Putamen (tissue), 1 donor: ENCODE measurements around the gene SLC6A7.

Experiments used
- DNase-seq: peaks from one replicate; pipeline ENCODE4 v3.0.0-alpha.2; 2016; ENCODE audit warnings: low spot score

The SLC6A7 gene

DNA sequence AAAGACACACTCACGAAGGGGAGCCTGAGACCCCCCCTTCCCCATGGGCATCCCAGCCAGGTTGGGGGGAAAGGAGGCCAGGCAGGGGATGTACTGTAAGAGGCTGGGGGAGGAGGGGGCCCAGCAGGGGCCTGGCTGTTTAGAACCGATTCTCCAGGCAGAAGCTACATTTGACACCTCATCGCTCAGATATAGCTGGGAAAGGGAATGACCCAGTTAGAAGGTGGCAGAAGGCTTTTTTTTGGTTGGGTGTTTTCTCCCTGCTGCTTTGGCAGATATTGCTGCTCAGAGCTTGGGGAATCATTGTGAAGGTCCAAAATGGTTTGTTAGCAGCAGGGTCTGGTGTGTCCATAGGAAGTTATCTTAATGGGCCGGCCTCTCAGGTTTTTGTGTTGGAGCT is 17.3 kb upstream of the SLC6A7 start:
- DNase-seq = no peak

DNA sequence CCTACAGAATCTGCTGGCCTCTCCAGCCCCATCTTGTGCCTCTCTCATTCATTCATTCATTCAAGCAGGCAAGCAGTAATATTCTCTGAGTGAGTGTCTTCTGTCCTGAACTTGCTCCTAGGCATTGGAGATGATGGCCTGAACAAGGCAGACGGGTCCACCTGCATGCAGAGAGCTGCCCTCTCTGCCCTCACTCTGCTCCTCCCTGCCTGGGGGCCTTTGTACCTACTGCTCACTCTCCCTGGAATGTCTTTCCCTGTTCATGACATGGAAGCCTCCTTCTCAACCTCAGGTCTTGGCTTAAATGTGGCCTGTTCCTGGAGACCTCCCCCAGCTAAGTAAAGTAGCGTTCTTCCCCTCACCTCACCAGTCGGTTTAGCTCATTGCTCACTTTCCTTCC is 16.7 kb upstream of the SLC6A7 start:
- DNase-seq = no peak

DNA sequence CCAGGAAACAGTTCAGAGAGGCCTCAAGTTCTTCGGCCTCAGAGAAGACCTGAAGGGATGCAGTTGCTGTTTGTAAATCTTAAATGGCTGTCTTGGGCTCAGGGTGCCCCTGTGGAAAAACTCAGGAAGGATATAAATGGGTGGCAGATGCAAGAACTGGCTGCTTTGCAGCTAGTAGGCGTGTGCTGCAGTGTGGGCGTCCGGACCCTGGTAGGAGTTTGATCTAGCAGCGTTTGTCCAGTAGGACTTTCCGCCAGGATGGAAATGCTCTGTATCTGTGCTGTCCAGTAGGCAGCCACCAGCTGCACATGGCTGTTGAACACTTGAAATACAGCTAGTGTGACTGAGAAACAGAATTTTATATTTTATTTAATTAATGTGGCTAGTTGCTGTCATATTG is 15.6 kb upstream of the SLC6A7 start:
- no peak for DNase-seq

DNA sequence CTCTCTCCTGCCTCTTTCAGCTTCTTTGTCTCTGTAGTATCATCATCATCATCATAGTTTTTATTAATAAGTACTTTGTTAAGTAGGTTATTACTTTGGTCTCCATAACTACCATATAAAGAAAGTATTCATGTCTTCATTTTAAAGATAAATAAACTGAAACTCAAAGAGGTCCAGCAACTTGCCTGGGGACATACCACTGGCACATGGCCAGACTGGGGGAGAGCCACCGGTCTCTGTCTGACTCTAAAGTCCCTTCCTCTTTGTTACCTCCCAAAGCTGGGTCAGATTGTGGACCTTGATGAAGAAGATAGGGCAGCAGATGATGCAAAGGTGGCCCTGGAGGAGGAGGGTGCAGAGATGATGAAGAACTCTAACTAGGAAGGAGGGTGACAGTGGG is 14.8 kb upstream of the SLC6A7 start:
- DNase-seq = no peak

DNA sequence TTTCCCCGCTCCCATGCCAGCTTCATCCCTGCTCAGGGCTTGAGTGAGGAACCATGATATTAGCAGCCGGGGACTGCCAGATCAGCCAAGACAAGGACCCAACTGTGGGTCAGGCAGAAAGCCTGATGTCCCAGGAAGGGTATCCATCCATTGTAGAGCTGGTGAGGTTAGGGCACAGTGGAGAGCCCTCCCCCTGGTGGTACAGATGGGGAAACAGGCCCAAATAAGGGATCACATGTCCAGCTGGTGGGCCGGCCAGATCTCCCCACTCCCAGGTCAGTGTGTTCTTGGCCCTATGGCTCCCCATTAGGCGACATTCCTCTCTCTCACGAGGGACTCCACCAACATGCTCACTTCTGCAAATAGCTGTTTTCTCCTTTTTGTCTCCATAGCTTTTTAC is 14.3 kb upstream of the SLC6A7 start:
- DNase-seq = no peak

DNA sequence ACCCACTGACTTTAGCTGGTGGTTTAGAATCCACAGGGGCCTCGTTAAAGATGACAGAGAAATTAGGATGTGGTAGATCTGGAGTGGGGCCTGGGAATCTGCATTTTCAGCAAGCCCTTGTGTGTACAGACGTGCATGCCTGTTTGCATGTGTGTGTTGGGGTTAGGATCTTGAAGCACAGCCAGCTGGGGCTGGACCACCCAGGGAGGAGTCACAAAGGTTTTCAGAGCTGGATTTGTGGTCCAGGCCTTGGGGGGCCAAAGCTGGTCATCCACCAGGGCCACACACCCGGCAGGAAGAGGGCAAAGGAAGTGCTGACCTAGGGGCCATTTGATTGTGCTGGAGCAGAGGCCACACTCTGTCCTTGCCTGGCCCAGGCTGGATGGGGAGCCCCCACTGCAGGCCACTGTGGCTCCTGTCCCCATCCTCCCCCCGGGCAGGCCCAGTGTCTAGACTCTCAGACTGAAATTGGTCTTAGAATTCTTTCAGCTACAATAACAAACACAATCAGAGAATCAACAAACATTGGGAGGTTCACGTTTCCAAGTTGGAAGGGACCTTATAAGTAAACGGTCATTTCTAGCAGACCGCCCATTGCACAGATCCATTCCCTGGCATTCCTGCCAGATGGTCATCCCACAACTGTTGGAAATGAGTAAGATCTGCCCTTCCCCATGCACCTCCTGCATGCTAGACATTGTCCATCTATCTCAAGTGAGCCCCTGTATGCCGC is 13.0 kb upstream of the SLC6A7 start:
- DNase-seq = no peak

DNA sequence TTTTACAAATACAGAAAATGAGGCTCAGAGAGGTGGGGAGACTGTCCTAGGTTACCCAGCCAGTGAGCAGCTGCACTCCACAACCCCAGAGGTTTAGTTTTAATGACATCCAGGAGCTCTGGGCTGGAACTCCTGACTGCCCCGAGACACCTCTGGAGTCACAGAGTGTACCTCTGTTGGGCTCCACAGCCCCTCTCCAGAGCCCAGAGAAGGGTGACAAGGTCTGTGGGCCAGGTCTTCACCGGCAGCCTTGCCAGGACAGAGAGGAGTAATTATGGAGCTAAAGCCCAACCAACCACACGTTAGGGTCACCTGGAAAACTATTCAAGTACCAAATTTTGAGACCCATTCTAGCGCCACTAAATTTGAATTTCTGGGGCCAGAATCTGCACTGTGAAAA is 12.1 kb upstream of the SLC6A7 start:
- no peak for DNase-seq

DNA sequence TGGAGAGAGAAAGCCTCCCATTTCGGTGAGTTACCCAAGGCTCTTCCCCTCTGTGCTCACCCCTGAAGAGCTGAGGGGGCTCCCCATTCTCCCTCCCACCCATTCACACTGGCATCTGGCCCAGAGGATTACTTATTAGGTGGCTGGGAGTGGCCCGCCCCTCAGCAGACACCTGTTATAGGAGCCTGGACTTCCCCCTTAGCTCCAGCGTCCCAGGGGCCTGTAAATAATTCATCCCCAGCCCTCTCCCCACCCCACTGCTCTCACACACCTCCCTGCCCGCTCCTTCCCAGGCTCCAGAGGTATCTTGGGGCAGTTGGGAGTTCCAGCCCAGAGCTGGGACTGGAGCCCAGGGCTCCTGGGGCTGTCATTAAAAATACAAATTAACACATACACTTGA is 11.6 kb upstream of the SLC6A7 start:
- no peak for DNase-seq

DNA sequence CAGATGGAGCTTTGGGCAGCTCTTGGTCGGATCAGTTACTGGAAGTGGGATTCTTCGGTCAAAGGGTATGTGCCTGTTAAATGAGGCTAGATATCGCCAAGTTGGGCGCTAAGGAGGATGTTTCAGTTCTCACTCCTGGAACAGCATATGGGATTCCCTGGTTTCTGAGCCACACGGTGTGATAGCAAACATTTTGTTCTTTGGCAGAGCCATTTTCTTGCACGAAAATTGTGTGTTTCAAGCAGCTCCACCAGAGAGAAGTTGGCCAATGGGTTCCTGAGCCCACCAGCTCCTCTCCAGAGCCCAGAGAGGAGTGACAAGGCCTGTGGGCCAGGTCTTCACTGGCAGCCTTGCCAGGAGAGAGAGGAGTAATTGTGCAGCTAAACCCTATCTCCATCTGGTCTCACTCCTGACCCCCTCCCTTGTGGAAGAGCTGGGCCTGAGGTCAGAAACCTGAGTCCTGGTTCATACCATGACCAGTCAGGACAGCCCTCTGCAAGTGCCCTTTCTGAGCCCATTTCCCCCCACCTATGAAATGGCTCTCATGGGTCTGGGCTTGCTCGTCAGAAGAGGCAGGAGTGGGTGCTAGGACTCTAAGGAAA is 10.7 kb upstream of the SLC6A7 start:
- DNase-seq = no peak

DNA sequence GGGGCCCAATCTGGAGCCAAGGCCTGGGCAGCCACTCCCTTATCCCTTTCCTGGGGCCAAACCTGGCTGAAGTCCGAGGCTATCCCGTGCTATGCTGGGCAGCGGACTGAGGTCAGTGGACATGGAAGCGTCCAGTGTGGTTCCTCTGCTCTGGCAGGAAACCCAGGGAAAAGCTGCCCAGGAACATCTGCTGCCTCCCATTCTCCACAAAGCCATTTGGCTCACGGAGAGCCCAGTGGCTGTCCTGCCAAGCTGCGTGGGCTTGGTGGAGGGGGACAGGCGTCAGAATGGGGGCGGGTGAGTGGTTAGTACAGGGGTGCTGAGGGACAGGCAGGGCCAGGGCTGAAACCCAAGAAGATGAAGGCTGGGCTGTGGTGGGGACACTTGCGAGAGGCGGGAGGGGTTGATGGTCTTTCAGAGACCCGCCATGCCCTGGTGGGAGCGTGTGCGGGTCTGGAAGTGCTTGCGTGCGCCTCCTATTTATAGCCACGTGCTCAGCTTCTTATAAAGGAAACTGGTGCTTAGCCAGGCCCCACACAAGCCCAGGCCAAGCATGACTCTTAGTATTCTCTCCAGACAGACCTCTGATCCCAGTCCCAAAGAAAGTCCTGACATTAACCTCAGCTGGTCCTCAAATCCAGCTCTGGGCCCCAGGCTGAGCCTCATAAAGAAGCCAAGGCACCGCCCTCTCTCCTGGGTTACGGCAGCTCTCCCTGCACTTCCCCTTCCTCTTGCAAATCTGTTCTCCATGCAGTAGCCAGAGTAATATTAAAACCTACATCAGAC is 9.4 kb upstream of the SLC6A7 start:
- DNase-seq = peak; percentile 77

DNA sequence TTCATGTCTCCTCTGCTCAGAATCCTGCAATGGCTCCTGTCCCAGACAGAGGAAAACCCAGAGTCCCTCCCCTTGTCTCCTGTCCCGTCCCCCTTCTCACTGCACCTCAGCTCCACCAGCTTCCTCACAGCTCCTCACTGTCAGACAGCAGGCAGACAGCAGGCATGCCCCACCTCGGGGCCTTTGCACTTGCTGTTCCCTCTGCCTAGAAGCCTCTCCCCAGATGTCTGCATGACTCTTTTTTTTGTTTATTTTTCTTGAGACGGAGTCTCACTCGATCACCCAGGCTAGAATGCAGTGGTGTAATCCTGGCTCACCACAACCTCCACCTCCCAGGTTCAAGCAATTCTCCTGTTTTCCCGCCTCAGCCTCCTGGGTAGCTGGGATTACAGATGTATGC is 8.8 kb upstream of the SLC6A7 start:
- DNase-seq = no peak

DNA sequence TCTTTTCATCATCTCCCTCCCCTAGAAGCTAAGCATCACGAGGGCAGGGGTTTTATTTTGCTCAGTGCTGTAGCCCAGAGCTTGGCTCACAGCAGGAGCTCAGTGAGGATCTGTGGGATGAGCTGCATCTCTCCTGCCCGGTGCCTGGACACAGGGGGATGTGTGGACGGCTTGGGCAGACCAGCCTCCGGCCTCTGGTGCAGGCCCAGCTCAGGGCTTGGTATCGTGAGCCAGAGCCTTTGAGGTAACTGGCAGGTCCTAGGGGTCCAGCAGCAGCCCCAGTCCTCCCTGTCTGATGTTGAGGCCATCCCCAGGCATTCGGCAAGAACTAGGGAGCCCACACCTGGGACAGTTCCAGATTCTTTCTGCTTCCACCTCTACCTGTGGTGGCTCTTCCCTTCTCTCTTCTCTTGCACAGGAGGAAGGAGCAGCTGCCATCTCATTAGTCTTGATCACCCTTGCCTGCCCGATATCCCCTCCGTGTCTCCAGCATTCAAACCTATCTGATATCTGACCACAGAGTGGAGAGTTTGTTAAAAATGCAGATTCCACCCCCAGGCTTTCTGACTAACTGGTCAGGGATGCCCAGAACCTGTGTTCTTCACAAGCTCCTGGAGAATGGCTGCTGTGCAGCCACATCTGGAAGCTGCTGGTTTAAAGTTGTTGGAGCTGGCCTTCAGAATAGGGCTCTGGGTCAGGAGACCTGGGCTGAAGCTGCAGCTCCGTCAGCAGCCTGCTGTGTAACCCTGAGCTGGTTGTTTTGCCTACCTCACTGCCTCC is 7.9 kb upstream of the SLC6A7 start:
- DNase-seq = no peak

DNA sequence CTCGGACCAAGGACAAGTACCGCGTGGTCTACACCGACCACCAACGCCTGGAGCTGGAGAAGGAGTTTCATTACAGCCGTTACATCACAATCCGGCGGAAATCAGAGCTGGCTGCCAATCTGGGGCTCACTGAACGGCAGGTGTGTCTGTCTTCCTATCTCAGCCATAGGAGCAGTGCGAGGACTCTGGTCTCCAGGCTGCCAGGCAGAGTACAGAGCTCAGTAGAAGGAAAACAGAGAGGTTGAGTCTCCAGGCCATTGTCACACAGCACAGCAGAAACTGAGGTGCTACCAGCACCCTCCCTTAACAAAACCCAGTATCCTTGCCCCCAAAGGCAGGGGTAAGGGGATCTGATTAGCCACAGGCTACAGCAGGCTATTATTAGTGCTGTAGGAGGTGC is 7.1 kb upstream of the SLC6A7 start:
- no peak for DNase-seq

DNA sequence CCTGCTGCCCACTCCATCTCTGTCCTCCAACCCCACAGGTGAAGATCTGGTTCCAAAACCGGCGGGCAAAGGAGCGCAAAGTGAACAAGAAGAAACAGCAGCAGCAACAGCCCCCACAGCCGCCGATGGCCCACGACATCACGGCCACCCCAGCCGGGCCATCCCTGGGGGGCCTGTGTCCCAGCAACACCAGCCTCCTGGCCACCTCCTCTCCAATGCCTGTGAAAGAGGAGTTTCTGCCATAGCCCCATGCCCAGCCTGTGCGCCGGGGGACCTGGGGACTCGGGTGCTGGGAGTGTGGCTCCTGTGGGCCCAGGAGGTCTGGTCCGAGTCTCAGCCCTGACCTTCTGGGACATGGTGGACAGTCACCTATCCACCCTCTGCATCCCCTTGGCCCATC is 6.4 kb upstream of the SLC6A7 start:
- DNase-seq = no peak

DNA sequence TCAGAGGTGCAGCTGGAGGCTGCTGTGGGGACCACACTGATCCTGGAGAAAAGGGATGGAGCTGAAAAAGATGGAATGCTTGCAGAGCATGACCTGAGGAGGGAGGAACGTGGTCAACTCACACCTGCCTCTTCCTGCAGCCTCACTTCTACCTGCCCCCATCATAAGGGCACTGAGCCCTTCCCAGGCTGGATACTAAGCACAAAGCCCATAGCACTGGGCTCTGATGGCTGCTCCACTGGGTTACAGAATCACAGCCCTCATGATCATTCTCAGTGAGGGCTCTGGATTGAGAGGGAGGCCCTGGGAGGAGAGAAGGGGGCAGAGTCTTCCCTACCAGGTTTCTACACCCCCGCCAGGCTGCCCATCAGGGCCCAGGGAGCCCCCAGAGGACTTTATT is 5.9 kb upstream of the SLC6A7 start:
- no peak for DNase-seq

DNA sequence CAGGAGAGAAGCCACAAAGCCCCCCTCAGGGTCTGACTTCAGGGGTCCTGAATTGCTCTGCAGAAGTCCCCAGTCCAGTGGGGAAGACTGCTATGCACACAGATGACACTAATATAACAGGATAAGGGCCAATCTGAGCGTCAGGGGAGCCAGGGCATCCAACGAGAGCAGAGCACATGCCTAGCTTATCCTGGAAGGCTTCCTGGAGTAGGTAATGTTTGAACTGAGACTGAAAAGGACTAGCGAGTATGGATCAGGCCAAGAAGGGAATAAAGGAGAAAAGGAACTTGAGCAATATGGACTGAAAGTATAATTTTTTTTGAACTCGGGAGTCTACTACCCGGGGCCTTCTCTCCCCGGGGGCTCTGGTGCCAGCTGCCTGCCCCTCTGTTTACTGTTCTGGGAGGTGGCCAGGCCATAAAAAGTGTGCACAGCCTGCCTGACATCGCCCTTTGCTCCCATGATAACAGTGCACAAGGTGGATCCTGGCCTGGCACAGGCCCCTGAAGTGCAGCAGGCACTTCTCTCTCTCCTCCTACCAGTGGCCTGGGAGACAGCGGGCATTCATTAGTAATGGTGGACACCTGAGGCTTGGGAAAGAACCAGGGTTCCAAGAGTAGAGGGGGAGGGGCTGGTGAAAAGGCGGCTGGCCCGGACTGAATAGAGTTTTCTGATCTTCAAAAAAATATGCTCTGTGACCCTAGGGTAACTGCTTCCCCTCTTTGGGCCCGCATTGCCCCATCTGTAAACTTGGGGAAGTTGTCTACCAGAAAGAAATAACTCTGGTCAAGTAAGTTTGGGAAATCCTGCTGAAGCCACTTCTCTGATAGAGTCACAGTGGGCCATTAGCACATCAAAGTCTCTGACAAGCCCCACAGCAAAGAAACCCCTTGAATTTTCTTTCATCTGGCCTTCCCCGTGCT is 4.6 kb upstream of the SLC6A7 start:
- no peak for DNase-seq

DNA sequence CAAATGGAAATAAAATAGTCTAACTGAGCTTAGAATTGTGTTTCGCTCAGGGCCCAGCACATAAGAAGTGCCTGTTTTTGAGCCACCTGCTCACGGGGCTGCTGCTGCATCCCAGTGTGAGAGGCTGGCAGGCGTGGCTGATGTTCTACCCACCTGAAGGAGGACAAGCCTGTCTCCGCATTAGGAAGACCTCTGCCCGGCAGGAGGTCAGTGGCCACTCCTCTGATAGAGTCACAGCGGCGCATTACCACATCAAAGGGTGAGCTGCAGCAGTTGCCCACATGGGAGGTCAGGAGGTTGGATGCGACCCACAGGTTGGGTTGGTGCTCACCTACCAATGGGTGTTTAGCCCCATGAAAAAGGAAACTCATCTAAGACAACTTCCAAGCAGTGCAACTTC is 3.7 kb upstream of the SLC6A7 start:
- DNase-seq = no peak

DNA sequence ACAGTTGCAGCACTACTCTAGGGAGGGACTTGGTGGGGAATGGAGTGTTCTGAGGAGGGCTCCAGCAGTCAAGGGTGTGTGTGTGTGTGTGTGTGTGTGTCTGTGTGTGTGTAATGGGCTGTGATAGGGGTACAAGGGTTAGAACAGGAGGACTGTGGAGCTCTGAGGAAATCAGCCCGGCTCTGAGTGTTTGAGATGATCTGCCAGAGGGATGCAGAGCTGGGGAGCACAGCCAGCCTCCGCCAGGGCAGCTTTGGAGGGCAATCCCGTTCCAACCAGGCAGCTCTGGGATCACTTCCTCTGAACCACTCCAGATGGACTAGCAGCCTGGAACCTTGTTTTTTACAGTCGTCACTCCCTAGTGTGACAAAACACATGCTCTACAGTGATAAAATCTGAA is 3.0 kb upstream of the SLC6A7 start:
- no peak for DNase-seq

DNA sequence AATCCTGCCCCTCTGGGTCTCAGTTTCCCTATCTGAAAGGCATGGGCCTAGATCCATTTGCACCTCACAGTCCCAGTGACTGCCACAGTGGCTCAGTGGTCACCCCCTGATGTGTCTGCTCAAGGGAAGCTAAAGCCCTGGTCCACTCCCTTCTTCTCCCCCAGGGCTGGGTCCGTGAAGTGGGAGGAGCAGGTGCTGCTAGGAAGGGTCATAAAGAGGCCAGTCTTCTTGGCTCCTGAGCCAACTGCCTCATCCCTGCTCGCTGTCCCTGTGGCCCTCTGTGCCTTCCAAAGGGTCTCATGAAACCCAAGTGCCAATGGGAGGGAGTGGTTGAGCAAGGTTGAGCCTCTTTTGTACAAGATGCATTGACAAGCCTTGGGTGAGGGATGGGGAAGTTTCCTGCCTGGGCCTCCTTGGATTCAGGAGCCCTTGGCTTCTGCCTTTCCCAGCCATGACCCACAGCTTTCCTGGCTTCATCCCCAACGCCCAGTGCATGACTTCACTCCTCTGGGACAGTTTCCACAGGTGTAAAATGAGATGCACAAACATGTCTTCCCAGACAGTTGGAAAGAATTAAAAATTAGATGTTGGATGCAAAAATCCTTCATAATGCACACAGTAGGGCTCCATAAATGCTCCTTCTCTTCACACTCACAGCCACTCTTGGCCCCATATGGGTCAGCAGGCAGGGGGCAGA is 1.6 kb upstream of the SLC6A7 start:
- no peak for DNase-seq

DNA sequence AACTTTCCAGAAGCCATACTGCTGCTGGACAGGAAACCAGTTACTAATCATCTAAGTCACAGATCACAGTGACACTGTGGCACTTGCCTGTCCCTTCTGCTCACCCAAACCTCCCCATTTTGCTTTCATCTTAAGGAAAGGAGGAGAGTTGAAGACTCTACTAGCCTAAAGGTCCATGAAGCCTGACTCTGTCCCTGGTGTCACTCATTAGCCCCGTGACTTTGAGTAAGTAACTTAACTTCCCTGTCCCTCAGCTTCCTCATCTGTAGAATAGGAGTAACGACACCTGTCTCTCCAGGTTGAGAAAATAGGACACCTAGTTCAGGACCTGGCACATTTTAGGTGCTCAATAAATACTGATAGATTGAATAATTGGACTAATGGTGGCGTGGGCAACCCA is 536 bp upstream of the SLC6A7 start:
- DNase-seq = no peak

DNA sequence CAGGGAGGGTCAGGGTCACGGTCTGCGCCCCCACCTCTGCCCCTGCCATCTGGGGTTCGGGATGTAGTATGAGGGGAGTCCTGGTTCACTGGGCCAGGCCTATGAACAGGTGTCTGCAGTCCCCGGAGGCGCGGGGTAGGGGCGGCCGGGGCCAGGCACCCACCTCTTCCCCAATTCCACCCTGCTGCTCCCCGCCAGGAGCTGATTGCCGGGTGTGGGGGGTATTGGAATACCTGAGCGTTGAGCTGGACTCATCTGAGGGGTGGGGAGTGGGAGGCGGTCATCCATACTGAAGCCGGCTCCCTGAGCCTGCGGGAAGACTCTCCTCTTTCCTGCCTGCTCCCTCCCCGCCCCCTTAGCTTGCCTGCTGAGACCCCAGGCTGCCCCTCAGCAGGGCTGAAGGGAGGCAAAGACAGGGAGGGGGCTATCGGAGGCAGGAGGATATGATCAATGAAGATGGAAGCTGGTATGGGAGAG is 679 bp downstream of the SLC6A7 start:
- DNase-seq = no peak
